Endothelial cell of umbilical vein (primary cell): Measurements from ENCODE around the gene SCNN1B. TPM values are rescaled to one million over a fixed set of nuclear protein-coding genes. Genes with fewer than 3 reads are reported as not detected.
A peak's percentile ranks its signal among the peaks of the same experiment; 100 is the strongest.

Experiments used
- Bru-seq: library from RNA; stranded (reverse); fragments of 400-500 nt; gene quantifications from one replicate; lab custom pipeline; 2021; lab: Mats Ljungman, UMichigan
- BruChase-seq, 2 experiments: library from RNA; stranded (reverse); fragments of 400-500 nt; gene quantifications; one replicate each; lab custom pipeline; 2021; lab: Mats Ljungman, UMichigan
- BruUV-seq: library from RNA; stranded (reverse); fragments of 400-500 nt; replicated peaks from 2 replicates; lab custom pipeline; 2021; lab: Mats Ljungman, UMichigan
- CTCF ChIA-PET: fragments of 300-600, 350-600 bp; sonication (Branson Sonifier 250); formaldehyde crosslinking; loops from one replicate; lab custom pipeline; 2021; ENCODE audit warnings: antibody characterized with exemption, inconsistent platforms; lab: Charles Lee
- POLR2A ChIA-PET: fragments of 300-600, 350-600 bp; sonication (Branson Sonifier 250); formaldehyde crosslinking; loops from one replicate; lab custom pipeline; 2021; ENCODE audit warnings: antibody characterized with exemption, inconsistent platforms; lab: Charles Lee
- DNase-seq: peaks from one replicate; pipeline ENCODE4 v3.0.0-alpha.2; 2011; ENCODE audit warnings: low read depth, low spot score
- FAIRE-seq: peaks from 2 replicates; lab custom pipeline; 2011; peaks lifted over from hg19 to GRCh38; lab: Jason Lieb, UNC
- H2AFZ ChIP-seq: 2 replicates; pipeline ENCODE4 v1.6.0; 2012; ENCODE audit warnings: low read depth, low read length, control low read depth, inconsistent platforms
- H3K27ac ChIP-seq: 2 replicates; pipeline ENCODE4 v1.5.1; 2011; ENCODE audit warnings: low read depth, mild to moderate bottlenecking, control low read depth, low read length, moderate library complexity; ENCODE audit not compliant: insufficient read depth
- H3K27me3 ChIP-seq, 2 experiments: 2 replicates each; pipeline versions ENCODE4 v1.6.0 to v1.6.1; 2011; ENCODE audit warnings: low read length in 2 of 2, mixed read lengths in 1 of 2; ENCODE audit not compliant: control insufficient read depth in 2 of 2, insufficient read depth in 2 of 2
- H3K36me3 ChIP-seq, 2 experiments: 2 replicates in 1 of 2; 3 replicates in 1 of 2; pipeline ENCODE4 v1.5.1; 2011; ENCODE audit warnings: low read length in 2 of 2, mild to moderate bottlenecking in 1 of 2, moderate library complexity in 1 of 2; ENCODE audit not compliant: control insufficient read depth in 2 of 2, insufficient read depth in 2 of 2; ENCODE audit errors: extremely low read depth in 1 of 2
- H3K4me1 ChIP-seq: 3 replicates; pipeline ENCODE4 v1.5.1; 2011; ENCODE audit warnings: mild to moderate bottlenecking, low read length; ENCODE audit not compliant: control insufficient read depth, insufficient read depth; ENCODE audit errors: extremely low read depth
- H3K4me2 ChIP-seq: 2 replicates; pipeline ENCODE4 v1.6.1; 2011; ENCODE audit warnings: low read length, control low read depth, mixed read lengths; ENCODE audit not compliant: insufficient read depth
- H3K4me3 ChIP-seq, 3 experiments: fragments of 200-600 bp in 1 of 3; sonication (generic), shearing (Covaris generic) in 1 of 3; replicated peaks in 1 of 3; 2 replicates each; pipeline ENCODE4 v1.5.1; 2011 to 2016; ENCODE audit warnings: control low read depth in 3 of 3, low read length in 3 of 3, mild to moderate bottlenecking in 2 of 3, inconsistent platforms in 1 of 3, low read depth in 1 of 3, moderate library complexity in 1 of 3; ENCODE audit not compliant: insufficient read depth in 1 of 3
- H3K79me2 ChIP-seq: 2 replicates; pipeline ENCODE4 v1.6.0; 2012; ENCODE audit warnings: low read length, inconsistent platforms; ENCODE audit not compliant: control insufficient read depth, insufficient read depth
- H3K9ac ChIP-seq: replicated peaks from 2 replicates; pipeline ENCODE3; 2011; ENCODE audit warnings: low read length, control low read depth; ENCODE audit not compliant: insufficient read depth; ENCODE audit errors: extremely low read depth
- H3K9me1 ChIP-seq: replicated peaks from 3 replicates; pipeline ENCODE4 v1.6.0; 2011; ENCODE audit warnings: mild to moderate bottlenecking, low read length; ENCODE audit not compliant: control insufficient read depth, insufficient read depth; ENCODE audit errors: extremely low read depth
- H3K9me3 ChIP-seq: replicated peaks from 2 replicates; pipeline ENCODE4 v1.5.1; 2012; ENCODE audit warnings: low read length, inconsistent platforms; ENCODE audit not compliant: control insufficient read depth, insufficient read depth
- H4K20me1 ChIP-seq: replicated peaks from 2 replicates; pipeline ENCODE3; 2011; ENCODE audit warnings: mild to moderate bottlenecking, low read length; ENCODE audit not compliant: control insufficient read depth, insufficient read depth; ENCODE audit errors: extremely low read depth
- CTCF ChIP-seq, 2 donors: IDR thresholded peaks; 1 replicate in 1 of 2; 2 replicates in 1 of 2; pipeline ENCODE4 v1.5.1; 2011; ENCODE audit warnings: low read length in 2 of 2, mild to moderate bottlenecking in 2 of 2, moderate library complexity in 2 of 2, control low read depth in 1 of 2, inconsistent platforms in 1 of 2, low read depth in 1 of 2; ENCODE audit not compliant: insufficient read depth in 1 of 2; ENCODE audit errors: extremely low read depth in 1 of 2
- EZH2 ChIP-seq: IDR thresholded peaks from 2 replicates; pipeline ENCODE4 v1.6.1; 2012; ENCODE audit warnings: borderline replicate concordance, low read depth, mild to moderate bottlenecking, moderate library complexity, low read length, inconsistent platforms; ENCODE audit not compliant: severe bottlenecking
- dilution Hi-C: fragments of 300-500 bp; cut with MboI; formaldehyde crosslinking; loops from one replicate; pipeline ENCODE4 v1.15.0; 2019; ENCODE audit warnings: low sequenced_read_pairs; ENCODE audit not compliant: extremely low pct_ligation_motif_present
- intact Hi-C: fragments of 100-400 bp; cut with micrococcal nuclease; formaldehyde crosslinking; loops from one replicate; pipeline ENCODE4 v1.10.0; 2022
- long read RNA-seq: library from polyadenylated mRNA; stranded (forward); transcript quantifications from one replicate; pipeline ENCODE4 v2.0.0, GENCODE V29; 2021
- polyA minus RNA-seq, 3 experiments: library from RNA; depleted of rRNA, polyadenylated mRNA; stranded (reverse); fragments of >200 nt; gene quantifications; 1 replicate in 1 of 3; 2 replicates in 2 of 3; pipeline ENCODE4 v1.2.3, GENCODE V29; 2011
- polyA plus RNA-seq, 4 experiments: library from polyadenylated mRNA; depleted of rRNA in 3 of 4; stranded (reverse) in 3 of 4; unstranded in 1 of 4; fragments of >200 nt; gene quantifications; 2 replicates each; pipeline versions ENCODE4 v1.2.1 to v1.2.3, GENCODE V29; 2011 to 2012; ENCODE audit warnings: missing spikeins in 1 of 4
- total RNA-seq: library from RNA; stranded (reverse); gene quantifications from 2 replicates; pipeline ENCODE4 v1.2.3, GENCODE V29; 2021

SCNN1B gene, protein sequence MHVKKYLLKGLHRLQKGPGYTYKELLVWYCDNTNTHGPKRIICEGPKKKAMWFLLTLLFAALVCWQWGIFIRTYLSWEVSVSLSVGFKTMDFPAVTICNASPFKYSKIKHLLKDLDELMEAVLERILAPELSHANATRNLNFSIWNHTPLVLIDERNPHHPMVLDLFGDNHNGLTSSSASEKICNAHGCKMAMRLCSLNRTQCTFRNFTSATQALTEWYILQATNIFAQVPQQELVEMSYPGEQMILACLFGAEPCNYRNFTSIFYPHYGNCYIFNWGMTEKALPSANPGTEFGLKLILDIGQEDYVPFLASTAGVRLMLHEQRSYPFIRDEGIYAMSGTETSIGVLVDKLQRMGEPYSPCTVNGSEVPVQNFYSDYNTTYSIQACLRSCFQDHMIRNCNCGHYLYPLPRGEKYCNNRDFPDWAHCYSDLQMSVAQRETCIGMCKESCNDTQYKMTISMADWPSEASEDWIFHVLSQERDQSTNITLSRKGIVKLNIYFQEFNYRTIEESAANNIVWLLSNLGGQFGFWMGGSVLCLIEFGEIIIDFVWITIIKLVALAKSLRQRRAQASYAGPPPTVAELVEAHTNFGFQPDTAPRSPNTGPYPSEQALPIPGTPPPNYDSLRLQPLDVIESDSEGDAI
- total RNA-seq (not detected in 2 replicates), polyA plus RNA-seq (0.03 TPM in 1 of 2 replicates, not detected in the other), polyA minus RNA-seq (not detected in 2 replicates), Bru-seq, nascent RNA (percentile 3 among the genes with signal in this experiment), BruChase-seq, experiment 1, labeled RNA remaining after a 6-hour chase (not detected), BruChase-seq, experiment 2, labeled RNA remaining after a 2-hour chase (percentile 4 among the genes with signal in this experiment)
- polyA plus RNA-seq (2011; cell fraction: cytosol; rRNA removed) = not detected in 2 replicates
- polyA plus RNA-seq (2011; cell fraction: nucleus; rRNA removed) = not detected in 2 replicates
- polyA plus RNA-seq (2012) = not detected in 2 replicates
- not detected for polyA minus RNA-seq (2011; cell fraction: cytosol; rRNA and poly(A)+ RNA removed)
- not detected in 2 replicates for polyA minus RNA-seq (2011; cell fraction: nucleus; rRNA and poly(A)+ RNA removed)
- long read RNA-seq = 0 reads

DNA sequence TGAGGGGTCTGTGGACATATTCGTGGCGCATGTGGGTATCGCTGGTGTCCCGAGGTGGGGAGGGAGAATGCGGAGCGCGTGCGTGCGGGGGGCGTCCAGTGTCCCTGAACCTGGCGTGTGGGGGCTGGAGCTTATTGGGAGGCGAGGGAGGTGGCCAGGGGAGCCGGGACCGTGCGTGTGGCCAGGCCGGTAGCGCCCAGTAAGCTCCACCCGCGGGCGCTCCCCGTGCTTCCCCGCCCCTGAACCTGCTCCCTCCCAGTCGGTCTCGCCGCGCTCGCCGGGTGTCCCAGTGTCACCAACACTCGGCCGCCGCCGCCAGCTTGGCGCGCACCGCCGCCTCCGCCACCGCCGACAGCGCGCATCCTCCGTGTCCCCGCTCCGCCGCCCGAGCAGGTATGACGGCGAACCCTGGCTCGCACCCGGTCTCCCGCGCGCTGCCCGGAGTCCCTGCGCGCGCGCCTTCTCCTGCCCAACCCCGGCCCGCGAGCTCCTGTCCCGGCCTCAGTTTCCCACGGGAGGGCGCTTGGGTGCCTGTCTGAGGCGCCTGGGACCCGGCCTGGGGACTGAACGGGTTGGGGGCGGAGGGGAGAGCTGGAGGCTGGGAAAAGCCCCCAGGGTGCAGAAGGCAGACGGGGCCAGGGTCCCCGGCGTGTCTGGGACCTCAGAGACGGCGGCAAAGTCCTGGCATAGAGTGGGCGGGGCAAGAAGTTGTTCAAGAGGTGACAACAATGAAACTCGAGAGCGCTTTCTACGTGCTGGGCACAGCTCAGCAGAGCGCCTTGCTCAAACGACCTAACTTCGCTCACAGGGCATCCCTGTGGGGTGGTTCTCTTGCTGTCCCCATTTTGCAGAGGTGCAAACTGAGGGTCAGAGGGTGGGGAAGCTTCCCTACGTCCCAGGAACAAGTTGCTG is at the start of gene SCNN1B:
Gene SCNN1B, plus strand, starts transcription at position 258 of the 912 bp plus-strand sequence. CDS start 46,298 bp downstream, outside the sequence.
- ChIA-PET POLR2A (no interaction called here), CTCF (no interaction called here)
- H2AFZ ChIP-seq = no peak within 1 kb of the TSS
- no peak within 1 kb of the TSS for H3K27ac ChIP-seq
- TF ChIP-seq CTCF (IDR thresholded peaks at IDR 0.05; ENCODE audit: extremely low read depth in 1 of 2, insufficient read depth in 1 of 2, low read depth in 1 of 2, low read length in 2 of 2) (no peak), EZH2 (peak; percentile 29)
- intact Hi-C loops = no loop called here
- no peaks in the 10 kb centered on the region for H3K4me1 ChIP-seq
- H3K36me3 ChIP-seq = no peaks in the 10 kb centered on the region
- H3K9me3 ChIP-seq = no peaks in the 10 kb centered on the region
- FAIRE-seq (no peak), DNase-seq (no peak)
- BruUV-seq = no TSS peak
- peaks cover 19 to 20% of the 10 kb centered on the region in 2 experiments for H3K27me3 ChIP-seq
- no peaks in the 10 kb centered on the region for H3K9me1 ChIP-seq
- H3K79me2 ChIP-seq = no peaks in the 10 kb centered on the region
- H4K20me1 ChIP-seq = no peaks in the 10 kb centered on the region
- no peak within 1 kb of the TSS for H3K4me2 ChIP-seq
- H3K9ac ChIP-seq = no peak within 1 kb of the TSS
- H3K4me3 ChIP-seq = no peak within 1 kb of the TSS
- dilution Hi-C loops = no loop called here
